B cell (primary cell): Measurements from ENCODE around the gene KRTAP5-2. TPM values are rescaled to one million over a fixed set of nuclear protein-coding genes. Genes with fewer than 3 reads are reported as not detected.

Source experiments
- ATAC-seq: fragments of 200-7000 bp; cut with Tn5 transposase; one replicate; pipeline ENCODE4 v1.10.0; 2021; ENCODE audit warnings: low read depth, mild to moderate bottlenecking, moderate number of reproducible peaks, moderate library complexity
- CTCF ChIA-PET: fragments of 350-600 bp; sonication (Branson Sonifier 250); formaldehyde crosslinking; loops from one replicate; lab custom pipeline; 2021; ENCODE audit warnings: antibody characterized with exemption, inconsistent platforms; lab: Charles Lee
- POLR2A ChIA-PET: fragments of 350-600 bp; sonication (Branson Sonifier 250); formaldehyde crosslinking; loops from one replicate; lab custom pipeline; 2021; ENCODE audit warnings: antibody characterized with exemption; lab: Charles Lee
- DNase-seq: peaks from one replicate; pipeline ENCODE4 v3.0.0; 2013
- H2AFZ ChIP-seq: 2 replicates; pipeline ENCODE4 v1.6.1; 2012; ENCODE audit warnings: mild to moderate bottlenecking, low read depth, low read length; ENCODE audit not compliant: insufficient read depth, poor library complexity, severe bottlenecking
- H3K27ac ChIP-seq, 2 donors: 1 replicate in 1 of 2; 2 replicates in 1 of 2; pipeline ENCODE4 v1.5.1; 2012 to 2013; ENCODE audit warnings: low read length in 2 of 2, mild to moderate bottlenecking in 2 of 2, moderate library complexity in 1 of 2
- H3K27me3 ChIP-seq, 4 experiments: fragments of 200-600 bp in 1 of 4; sonication (generic) in 1 of 4; replicated peaks in 1 of 4; 1 replicate in 2 of 4; 2 replicates in 2 of 4; pipeline versions ENCODE4 v1.6.1 to v1.7.0; 2013 to 2016; ENCODE audit warnings: low read length in 3 of 4, mild to moderate bottlenecking in 2 of 4, mixed read lengths in 1 of 4, moderate library complexity in 1 of 4; ENCODE audit not compliant: insufficient read depth in 4 of 4, control insufficient read depth in 3 of 4; ENCODE audit errors: control extremely low read depth in 1 of 4
- H3K36me3 ChIP-seq, 2 experiments: replicated peaks in 1 of 2; 1 replicate in 1 of 2; 2 replicates in 1 of 2; pipeline versions ENCODE4 v1.6.1 to v1.7.1; 2013; ENCODE audit warnings: low read length in 1 of 2; ENCODE audit not compliant: insufficient read depth in 2 of 2, control insufficient read depth in 1 of 2; ENCODE audit errors: control extremely low read depth in 1 of 2, extremely low read depth in 1 of 2
- H3K4me1 ChIP-seq, 2 donors: fragments of 200-600 bp in 1 of 2; sonication (generic) in 1 of 2; 1 replicate in 1 of 2; 2 replicates in 1 of 2; pipeline versions ENCODE4 v1.5.1 to v1.6.1; 2013 to 2017; ENCODE audit warnings: low read length in 2 of 2; ENCODE audit not compliant: control insufficient read depth in 2 of 2, insufficient read depth in 2 of 2
- H3K4me2 ChIP-seq: replicated peaks from 2 replicates; pipeline ENCODE3; 2012; ENCODE audit warnings: mild to moderate bottlenecking, low read depth, low read length; ENCODE audit not compliant: poor library complexity, severe bottlenecking
- H3K4me3 ChIP-seq, 5 experiments: fragments of 200-600 bp in 1 of 5; sonication (generic) in 1 of 5; 1 replicate in 3 of 5; 2 replicates in 2 of 5; pipeline versions ENCODE4 v1.5.1 to v1.7.0; 2011 to 2016; ENCODE audit warnings: low read length in 4 of 5, mild to moderate bottlenecking in 4 of 5, low read depth in 2 of 5, control low read depth in 1 of 5, moderate library complexity in 1 of 5; ENCODE audit not compliant: insufficient read depth in 1 of 5; ENCODE audit errors: control extremely low read depth in 1 of 5, extremely low read depth in 1 of 5
- H3K79me2 ChIP-seq: fragments of 200-600 bp; sonication (generic); one replicate; pipeline ENCODE4 v1.6.0; 2016; ENCODE audit warnings: low read length; ENCODE audit not compliant: control insufficient read depth, insufficient read depth
- H3K9ac ChIP-seq: fragments of 200-600 bp; sonication (generic); 2 replicates; pipeline ENCODE4 v1.6.1; 2017; ENCODE audit warnings: mild to moderate bottlenecking, low read length, moderate library complexity
- H3K9me3 ChIP-seq, 3 donors: one replicate each; pipeline versions ENCODE4 v1.6.1 to v1.7.1; 2013; ENCODE audit warnings: low read length in 2 of 3; ENCODE audit not compliant: control insufficient read depth in 2 of 3, insufficient read depth in 1 of 3; ENCODE audit errors: control extremely low read depth in 1 of 3
- H4K20me1 ChIP-seq: 2 replicates; pipeline ENCODE4 v1.6.0; 2012; ENCODE audit warnings: mild to moderate bottlenecking, low read length; ENCODE audit not compliant: insufficient read depth, control insufficient read depth, poor library complexity, severe bottlenecking
- H3K27ac Mint-ChIP-seq: one replicate; pipeline ENCODE4 v1.8.0; 2021; ENCODE audit warnings: mixed read lengths
- H3K27me3 Mint-ChIP-seq: one replicate; pipeline ENCODE4 v1.8.0; 2021; ENCODE audit warnings: mixed read lengths
- H3K4me1 Mint-ChIP-seq: one replicate; pipeline ENCODE4 v1.8.0; 2021; ENCODE audit warnings: mixed read lengths
- H3K4me3 Mint-ChIP-seq: one replicate; pipeline ENCODE4 v1.8.0; 2021; ENCODE audit warnings: mixed read lengths
- H3K9me3 Mint-ChIP-seq: one replicate; pipeline ENCODE4 v1.8.0; 2022; ENCODE audit warnings: mixed read lengths; ENCODE audit not compliant: insufficient read depth
- CTCF ChIP-seq: fragments of 200-600 bp; IDR thresholded peaks from one replicate; pipeline ENCODE4 v1.8.0; 2022; ENCODE audit warnings: antibody characterized with exemption, mild to moderate bottlenecking
- EZH2 ChIP-seq: IDR thresholded peaks from 2 replicates; pipeline ENCODE4 v1.6.1; 2012; ENCODE audit warnings: borderline replicate concordance, low read depth, mild to moderate bottlenecking, moderate library complexity, low read length; ENCODE audit not compliant: insufficient read depth, poor library complexity, severe bottlenecking
- WGBS: methylation state at CpG from one replicate; pipeline ENCODE4 v1.1.5; 2013; ENCODE audit warnings: missing lambda C conversion rate; ENCODE audit not compliant: insufficient coverage; 5-methylcytosine and 5-hydroxymethylcytosine counted together
- intact Hi-C: fragments of 100-400 bp; cut with micrococcal nuclease; formaldehyde crosslinking; loops from one replicate; pipeline ENCODE4 v1.10.0; 2022
- polyA plus RNA-seq: library from polyadenylated mRNA; depleted of rRNA; stranded (reverse); fragments of >200 nt; gene quantifications from 2 replicates; pipeline ENCODE4 v1.2.3, GENCODE V29; 2012
- total RNA-seq, 2 donors: library from RNA; stranded (reverse); fragments of 120-200 nt in 1 of 2; gene quantifications; 1 replicate in 1 of 2; 2 replicates in 1 of 2; pipeline versions ENCODE4 v1.2.3 to v1.2.4, GENCODE V29; 2013 to 2022

The KRTAP5-2 gene
- total and polyA plus RNA-seq, 2 donors (not counting 1 experiment from before 2014, with no cell fraction given) = 0.36 TPM; not detected in 1

GRCh38 chr11:1628506-1629325, 30.6 kb upstream of the KRTAP5-2 start:
- Mint-ChIP-seq H3K4me1 (peaks cover 3% of the 10 kb centered on the region), H3K27me3 (peaks cover 50% of the 10 kb centered on the region), H3K9me3 (no peaks in the 10 kb centered on the region), H3K27ac (no peak overlapping the region), H3K4me3 (no peak overlapping the region)
- no peaks in the 10 kb centered on the region for H3K36me3 ChIP-seq
- H3K79me2 ChIP-seq = no peaks in the 10 kb centered on the region
- DNase-seq (peak; percentile 63), ATAC-seq (peak; percentile 80)
- POLR2A ChIA-PET = no interaction called here
- no peaks in the 10 kb centered on the region for H3K9me3 ChIP-seq
- H2AFZ ChIP-seq = no peak overlapping the region
- peaks cover 0 to 24% (median 6%) of the 10 kb centered on the region in 4 experiments for H3K27me3 ChIP-seq
- TF ChIP-seq CTCF = peak; percentile 87
- no peak for TF ChIP-seq EZH2
- no peak overlapping the region for H3K9ac ChIP-seq
- H3K4me3 ChIP-seq = no peak overlapping the region
- H3K27ac ChIP-seq = no peak overlapping the region
- H4K20me1 ChIP-seq = no peaks in the 10 kb centered on the region
- peak overlapping the region; percentile 43 for H3K4me2 ChIP-seq
- intact Hi-C loops = loop anchor here (2.0 kb wide), 2 partner anchors 34 to 426 kb away; no protein-coding TSS in a partner anchor
- WGBS = 26% methylated on average over 35 of the region's 35 CpGs
- peaks cover 7 to 8% of the 10 kb centered on the region in 2 donors for H3K4me1 ChIP-seq
- CTCF ChIA-PET = interaction anchor here (0.9 to 6.3 kb wide), 4 partner anchors 9 to 82 kb away, joined by 3 to 25 read pairs (median 4); no protein-coding TSS in a partner anchor

DNA sequence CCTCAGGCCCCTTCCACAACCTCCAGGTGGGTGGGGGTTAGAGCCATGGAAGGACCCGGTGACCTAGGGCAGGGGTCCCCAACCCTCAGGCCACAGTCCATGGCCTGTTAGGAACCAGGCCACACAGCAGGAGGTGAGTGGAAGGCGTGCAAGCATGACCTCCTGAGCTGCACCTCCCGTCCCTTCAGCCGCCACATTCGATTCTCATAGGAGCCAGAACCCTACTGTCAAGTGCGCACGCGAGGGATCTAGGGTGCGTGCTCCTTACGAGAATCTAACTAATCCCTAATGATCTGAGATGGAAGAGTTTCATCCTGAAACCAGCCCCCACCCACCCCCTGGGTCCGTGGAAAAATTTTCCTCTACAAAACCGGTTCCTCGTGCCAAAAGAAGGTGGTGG, 27.4 kb upstream of the KRTAP5-2 start:
- 88% methylated on average over 12 of the region's 13 CpGs for WGBS
- POLR2A ChIA-PET = no interaction called here
- TF ChIP-seq CTCF (no peak), EZH2 (no peak)
- intact Hi-C loops = no loop called here
- peaks cover 28% of the 10 kb centered on the region for H3K27me3 Mint-ChIP-seq
- no peak overlapping the region for H3K27ac Mint-ChIP-seq
- Histone ChIP-seq H3K79me2 (no peaks in the 10 kb centered on the region), H3K27ac (no peak overlapping the region), H3K9me3 (no peaks in the 10 kb centered on the region), H4K20me1 (no peaks in the 10 kb centered on the region), H3K4me3 (no peak overlapping the region), H3K4me1 (peaks cover 7 to 8% of the 10 kb centered on the region in 2 donors), H3K36me3 (no peaks in the 10 kb centered on the region), H3K27me3 (peaks cover 0 to 18% (median 2%) of the 10 kb centered on the region in 4 experiments), H3K4me2 (no peak overlapping the region), H2AFZ (no peak overlapping the region), H3K9ac (no peak overlapping the region)
- DNase-seq (no peak), ATAC-seq (no peak)
- CTCF ChIA-PET = no interaction called here
- no peaks in the 10 kb centered on the region for H3K9me3 Mint-ChIP-seq
- no peak overlapping the region for H3K4me3 Mint-ChIP-seq
- peaks cover 3% of the 10 kb centered on the region for H3K4me1 Mint-ChIP-seq
